ENCODE data around the gene LMBRD1.

GRCh38 chr6:69706724-69707123, 90.1 kb downstream of the LMBRD1 start:
- TF ChIP-seq CTCF (IDR thresholded peaks at IDR 0.05) (no peak), EP300 (IDR thresholded peaks at IDR 0.05) (no peak)

Measured in ovary (tissue), 3 donors.